ENCODE results near the gene TRIM5. TPM values are rescaled to one million over a fixed set of nuclear protein-coding genes. Genes with fewer than 3 reads are reported as not detected.
"Not testable (repeated sequence)": the region's sequence is repeated elsewhere in the genome, so short reads cannot be mapped to it uniquely, and the experiment has no call there.

The TRIM5 gene
- total RNA-seq, 1 experiment from 2014 or later: 17.9 TPM

- TSS peak; percentile 96 for BruUV-seq (replicated peaks)
- H3K36me3 ChIP-seq (ENCODE audit: insufficient read depth, low read length, poor library complexity, severe bottlenecking): no peaks in the 10 kb centered on the region
- no peak for DNase-seq (ENCODE audit: low spot score)
- H3K27me3 ChIP-seq (replicated peaks; ENCODE audit: insufficient read depth, low read depth, low read length, poor library complexity): no peaks in the 10 kb centered on the region
- no peaks in the 10 kb centered on the region for H3K9me3 ChIP-seq (ENCODE audit: low read depth, low read length, poor library complexity, severe bottlenecking)
- intact Hi-C loops (cut with micrococcal nuclease; ENCODE audit: unreplicated experiment): no loop called here
- no peaks in the 10 kb centered on the region for H3K4me1 ChIP-seq (ENCODE audit: insufficient read depth, low read length, poor library complexity, severe bottlenecking)
- peak overlapping the region; percentile 51 for H3K4me3 ChIP-seq (ENCODE audit: low read depth, low read length, poor library complexity, severe bottlenecking)
- POLR2A ChIA-PET (ENCODE audit: low non-redundant PET): no interaction called here
- CTCF ChIA-PET: no interaction called here
- TF ChIP-seq CTCF (conservative IDR thresholded peaks at IDR 0.05; ENCODE audit: low read depth, low read length) (no peak), EZH2 (IDR thresholded peaks at IDR 0.05; ENCODE audit: borderline replicate concordance, low read depth, low read length, poor library complexity, severe bottlenecking) (no peak)
- peak overlapping the region; percentile 91 for H3K27ac ChIP-seq (ENCODE audit: low read depth, low read length, poor library complexity, severe bottlenecking)
Measured at GRCh38 chr11:5684036-5684645, 733 bp downstream of the TRIM5 start.

GRCh38 chr11:5683620-5684019, 1.3 kb downstream of the TRIM5 start:
- H3K9me3 ChIP-seq (ENCODE audit: low read depth, low read length, poor library complexity, severe bottlenecking); H3K27ac ChIP-seq (ENCODE audit: low read depth, low read length, poor library complexity, severe bottlenecking); DNase-seq (ENCODE audit: low spot score); intact Hi-C loops (cut with micrococcal nuclease; ENCODE audit: unreplicated experiment); H3K4me3 ChIP-seq (ENCODE audit: low read depth, low read length, poor library complexity, severe bottlenecking); CTCF ChIA-PET; H3K27me3 ChIP-seq (replicated peaks; ENCODE audit: insufficient read depth, low read depth, low read length, poor library complexity); H3K4me1 ChIP-seq (ENCODE audit: insufficient read depth, low read length, poor library complexity, severe bottlenecking); H3K36me3 ChIP-seq (ENCODE audit: insufficient read depth, low read length, poor library complexity, severe bottlenecking); POLR2A ChIA-PET (ENCODE audit: low non-redundant PET); BruUV-seq (replicated peaks): not testable (repeated sequence)

GRCh38 chr11:5682890-5683441, 1.9 kb downstream of the TRIM5 start:
- BruUV-seq (replicated peaks); H3K36me3 ChIP-seq (ENCODE audit: insufficient read depth, low read length, poor library complexity, severe bottlenecking); intact Hi-C loops (cut with micrococcal nuclease; ENCODE audit: unreplicated experiment); POLR2A ChIA-PET (ENCODE audit: low non-redundant PET); CTCF ChIA-PET; H3K27ac ChIP-seq (ENCODE audit: low read depth, low read length, poor library complexity, severe bottlenecking); H3K9me3 ChIP-seq (ENCODE audit: low read depth, low read length, poor library complexity, severe bottlenecking); H3K4me3 ChIP-seq (ENCODE audit: low read depth, low read length, poor library complexity, severe bottlenecking); H3K27me3 ChIP-seq (replicated peaks; ENCODE audit: insufficient read depth, low read depth, low read length, poor library complexity); H3K4me1 ChIP-seq (ENCODE audit: insufficient read depth, low read length, poor library complexity, severe bottlenecking); DNase-seq (ENCODE audit: low spot score): not testable (repeated sequence)

GRCh38 chr11:5679811-5680210, 5.1 kb downstream of the TRIM5 start:
- no peak overlapping the region for H3K27ac ChIP-seq (ENCODE audit: low read depth, low read length, poor library complexity, severe bottlenecking)
- POLR2A ChIA-PET (ENCODE audit: low non-redundant PET): no interaction called here
- H3K27me3 ChIP-seq (replicated peaks; ENCODE audit: insufficient read depth, low read depth, low read length, poor library complexity): no peaks in the 10 kb centered on the region
- no peak for DNase-seq (ENCODE audit: low spot score)
- no peaks in the 10 kb centered on the region for H3K4me1 ChIP-seq (ENCODE audit: insufficient read depth, low read length, poor library complexity, severe bottlenecking)
- CTCF ChIA-PET: no interaction called here
- H3K36me3 ChIP-seq (ENCODE audit: insufficient read depth, low read length, poor library complexity, severe bottlenecking): peaks cover 8% of the 10 kb centered on the region
- BruUV-seq (replicated peaks): no TSS peak
- intact Hi-C loops (cut with micrococcal nuclease; ENCODE audit: unreplicated experiment): no loop called here
- H3K9me3 ChIP-seq (ENCODE audit: low read depth, low read length, poor library complexity, severe bottlenecking): no peaks in the 10 kb centered on the region
- H3K4me3 ChIP-seq (ENCODE audit: low read depth, low read length, poor library complexity, severe bottlenecking): no peak overlapping the region
- no peak for TF ChIP-seq EZH2 (IDR thresholded peaks at IDR 0.05; ENCODE audit: borderline replicate concordance, low read depth, low read length, poor library complexity, severe bottlenecking)
- no peak for TF ChIP-seq CTCF (conservative IDR thresholded peaks at IDR 0.05; ENCODE audit: low read depth, low read length)
